Adrenal gland (tissue), 5 donors: ENCODE measurements around the gene SBK1.

Source experiments
- CTCF ChIP-seq, 6 experiments: fragments of 450-650 bp in 4 of 6; fragments of 200-600 bp in 2 of 6; sonication (generic) in 1 of 6; IDR thresholded peaks; 1 replicate in 5 of 6; 2 replicates in 1 of 6; pipeline versions ENCODE4 v1.5.1 to v1.8.0; 2016 to 2021; ENCODE audit warnings: antibody characterized with exemption in 6 of 6, mild to moderate bottlenecking in 2 of 6, moderate library complexity in 1 of 6
- POLR2A ChIP-seq, 2 donors: fragments of 450-650 bp; IDR thresholded peaks; one replicate each; pipeline ENCODE4 v1.6.1; 2017; ENCODE audit warnings: antibody characterized with exemption in 2 of 2, mild to moderate bottlenecking in 2 of 2, moderate library complexity in 1 of 2
- donor health status: DM: no; HTN: no; CAD: no.

- TF ChIP-seq CTCF (IDR thresholded peaks at IDR 0.05) (no peak), POLR2A (IDR thresholded peaks at IDR 0.05) (no peak)
Measured at GRCh38 chr16:28324235-28324886, 32.0 kb downstream of the SBK1 start.
